HFF-Myc (cell line): ENCODE measurements around the gene PAQR4.

Source experiments
- DNase-seq: peaks from one replicate; pipeline ENCODE4 v3.0.0-alpha.2; 2011; ENCODE audit warnings: low read depth; ENCODE audit errors: extremely low read depth
- H3K4me3 ChIP-seq: replicated peaks from 2 replicates; pipeline ENCODE4 v1.5.1; 2011; ENCODE audit warnings: low read depth, mild to moderate bottlenecking, control low read depth, low read length
- CTCF ChIP-seq: IDR thresholded peaks from 2 replicates; pipeline ENCODE4 v1.5.1; 2012; ENCODE audit warnings: mild to moderate bottlenecking, low read depth, low read length, control low read depth; ENCODE audit errors: missing control alignments

The PAQR4 gene

GRCh38 chr16:2948807-2949704 lies 20.1 kb upstream of the PAQR4 start:
- no peak overlapping the region for H3K4me3 ChIP-seq
- DNase-seq = no peak
- TF ChIP-seq CTCF = no peak

- H3K4me3 ChIP-seq = no peak overlapping the region
- no peak for DNase-seq
- no peak for TF ChIP-seq CTCF
Measured at GRCh38 chr16:2949705-2950352, 19.3 kb upstream of the PAQR4 start.

GRCh38 chr16:2950353-2950724 lies 18.8 kb upstream of the PAQR4 start:
- DNase-seq = no peak
- TF ChIP-seq CTCF = no peak
- H3K4me3 ChIP-seq = no peak overlapping the region

GRCh38 chr16:2950773-2951172 lies 18.4 kb upstream of the PAQR4 start:
- no peak overlapping the region for H3K4me3 ChIP-seq
- no peak for TF ChIP-seq CTCF
- no peak for DNase-seq

- no peak overlapping the region for H3K4me3 ChIP-seq
- DNase-seq = no peak
- no peak for TF ChIP-seq CTCF
Measured at GRCh38 chr16:2952679-2953078, 16.5 kb upstream of the PAQR4 start.

- no peak for DNase-seq
- no peak for TF ChIP-seq CTCF
- no peak overlapping the region for H3K4me3 ChIP-seq
Measured at GRCh38 chr16:2953706-2954627, 15.2 kb upstream of the PAQR4 start.
